Dermis blood vessel endothelial cell (primary cell): ENCODE results near the gene MED13L. TPM values are rescaled to one million over a fixed set of nuclear protein-coding genes. Genes with fewer than 3 reads are reported as not detected.
"Not testable (repeated sequence)": the region's sequence is repeated elsewhere in the genome, so short reads cannot be mapped to it uniquely, and the experiment has no call there.

Experiments
- DNase-seq: peaks from one replicate; pipeline ENCODE4 v3.0.0; 2010
- total RNA-seq: library from RNA; depleted of rRNA; stranded (reverse); fragments of >200 nt; gene quantifications from 2 replicates; pipeline ENCODE4 v1.2.3, GENCODE V29; 2014

Gene MED13L
- total RNA-seq, 1 donor from 2014 or later: 115 TPM

- no peak for DNase-seq
These were observed 278.6 kb downstream of the MED13L start for GRCh38 chr12:115998794-115999478.

DNA sequence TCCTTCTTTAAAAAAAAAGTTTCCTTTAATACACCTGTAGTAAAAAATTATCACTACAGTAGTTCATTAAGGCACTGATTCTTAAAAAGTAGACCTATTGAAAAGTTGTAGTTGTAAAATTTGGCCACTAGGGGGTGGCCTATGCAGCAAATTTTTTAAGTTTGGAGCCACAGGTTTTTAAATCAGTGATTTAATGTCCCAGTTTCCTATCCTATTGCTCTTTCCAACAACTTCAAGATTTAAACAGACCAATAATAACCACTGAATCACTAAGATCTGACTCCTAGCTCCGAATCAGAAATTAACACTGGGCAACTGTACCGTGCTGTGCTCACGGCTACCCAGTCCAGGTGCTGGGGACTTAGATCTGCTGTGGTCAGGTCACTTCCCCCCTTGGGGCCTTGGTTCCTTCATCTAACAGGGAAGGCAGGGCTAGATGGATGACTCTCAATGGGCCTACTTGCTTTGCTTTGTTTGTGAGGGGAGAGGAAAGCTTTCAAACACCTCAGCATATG is 279.3 kb downstream of the MED13L start:
- DNase-seq: peak; percentile 74

GRCh38 chr12:115993737-115994136 is 283.8 kb downstream of the MED13L start:
- DNase-seq: no peak

GRCh38 chr12:115990241-115990640 is 287.3 kb downstream of the MED13L start:
- no peak for DNase-seq

DNA sequence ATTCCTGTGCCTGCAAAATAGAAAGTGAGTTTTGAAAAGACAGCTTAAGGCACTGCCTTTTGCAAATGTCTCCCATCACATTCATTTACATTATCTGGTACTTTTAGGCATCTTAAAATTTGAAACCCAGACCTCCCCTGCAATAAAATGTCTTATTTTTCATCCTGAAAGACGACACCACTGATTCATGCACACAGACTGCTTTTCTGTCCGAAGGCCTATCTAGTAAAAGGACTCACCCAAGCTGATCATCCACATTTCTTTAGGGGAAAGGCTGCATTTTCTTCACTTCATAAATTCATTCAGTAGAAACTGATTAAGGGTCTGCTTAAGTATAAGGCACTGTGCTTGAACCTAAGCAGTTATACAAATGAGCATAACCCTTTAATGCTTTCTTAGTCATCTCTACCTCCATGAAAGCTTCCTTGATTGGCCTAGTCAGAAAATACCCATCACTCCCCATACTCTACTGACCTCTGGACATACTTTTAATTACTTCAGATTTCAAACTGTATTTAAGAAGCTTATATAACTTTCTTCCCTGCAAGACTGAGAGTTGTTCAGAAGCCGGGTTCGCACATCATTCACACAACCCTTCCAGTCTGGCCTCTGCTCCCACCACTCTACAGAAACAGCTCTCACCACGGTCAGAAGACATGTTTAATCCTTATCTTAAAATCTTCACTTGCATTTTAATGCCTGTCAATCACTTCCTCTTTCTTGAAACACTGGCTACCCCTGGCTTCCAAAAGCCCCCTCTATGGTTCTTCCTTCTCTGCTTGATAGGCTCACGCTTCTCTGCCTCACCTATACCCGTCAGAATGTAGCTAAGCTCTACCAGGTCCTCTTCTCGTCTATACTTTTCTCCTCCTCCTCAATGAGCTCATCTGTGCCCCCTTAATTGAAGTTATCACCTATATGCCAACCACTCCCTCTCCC is 288.6 kb downstream of the MED13L start:
- no peak for DNase-seq

GRCh38 chr12:115988212-115988611 is 289.3 kb downstream of the MED13L start:
- DNase-seq: no peak

- no peak for DNase-seq
These were observed 292.9 kb downstream of the MED13L start for GRCh38 chr12:115984616-115985015.

DNA sequence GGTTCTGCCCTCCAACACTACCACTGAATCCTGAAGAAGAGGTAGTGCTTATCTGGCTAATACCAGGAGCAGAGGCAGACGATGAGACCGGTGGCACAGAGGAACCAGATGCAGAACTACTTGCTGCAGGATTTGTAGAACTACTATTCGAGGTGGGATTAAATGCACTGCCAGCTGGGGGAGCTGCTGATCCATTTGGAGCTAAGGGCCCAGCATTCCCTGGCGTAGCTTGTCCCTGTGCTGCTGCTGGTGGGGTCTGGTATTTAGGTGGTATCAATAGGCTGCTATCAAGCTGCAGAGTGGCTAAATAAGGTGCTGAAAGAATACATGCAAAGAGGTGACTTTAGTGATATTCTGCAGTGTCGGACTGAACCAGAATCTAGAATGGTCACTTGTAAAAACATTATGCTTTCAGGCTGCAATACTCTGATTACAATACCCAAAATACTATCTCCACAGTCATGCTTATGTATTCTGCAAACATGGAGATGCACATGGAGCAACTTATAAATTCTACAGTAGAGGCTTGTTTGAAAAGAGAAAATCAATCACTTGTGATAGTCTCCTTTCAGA is 294.2 kb downstream of the MED13L start:
- DNase-seq: peak; percentile 48

GRCh38 chr12:115980339-115980738 is 297.2 kb downstream of the MED13L start:
- no peak for DNase-seq

- DNase-seq: no peak
These were observed 297.6 kb downstream of the MED13L start for GRCh38 chr12:115979851-115980250.

- DNase-seq: no peak
These were observed 298.1 kb downstream of the MED13L start for GRCh38 chr12:115979351-115979750.

DNA sequence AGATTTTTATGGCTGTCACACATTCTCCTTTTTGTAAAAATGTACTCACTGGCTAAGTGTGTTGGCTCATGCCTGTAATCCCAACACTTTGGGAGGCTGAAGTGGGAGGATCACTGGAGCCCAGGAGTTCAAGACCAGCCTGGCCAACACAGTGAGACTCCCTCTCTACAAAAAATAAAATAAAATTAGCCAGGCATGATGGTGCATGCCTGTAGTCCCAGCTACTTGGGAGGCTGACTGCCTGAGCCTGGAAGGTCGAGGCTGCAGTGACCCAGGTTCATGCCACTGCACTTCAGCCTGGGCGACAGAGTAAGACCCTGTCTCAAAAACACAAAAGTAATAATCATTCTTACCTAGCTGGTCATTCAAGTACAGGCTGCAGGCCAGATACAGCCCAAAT is 300.7 kb downstream of the MED13L start:
- not testable (repeated sequence) for DNase-seq

GRCh38 chr12:115975411-115975810 is 302.1 kb downstream of the MED13L start:
- DNase-seq: peak; percentile 58

GRCh38 chr12:115973968-115974724 is 303.3 kb downstream of the MED13L start:
- DNase-seq: no peak

DNA sequence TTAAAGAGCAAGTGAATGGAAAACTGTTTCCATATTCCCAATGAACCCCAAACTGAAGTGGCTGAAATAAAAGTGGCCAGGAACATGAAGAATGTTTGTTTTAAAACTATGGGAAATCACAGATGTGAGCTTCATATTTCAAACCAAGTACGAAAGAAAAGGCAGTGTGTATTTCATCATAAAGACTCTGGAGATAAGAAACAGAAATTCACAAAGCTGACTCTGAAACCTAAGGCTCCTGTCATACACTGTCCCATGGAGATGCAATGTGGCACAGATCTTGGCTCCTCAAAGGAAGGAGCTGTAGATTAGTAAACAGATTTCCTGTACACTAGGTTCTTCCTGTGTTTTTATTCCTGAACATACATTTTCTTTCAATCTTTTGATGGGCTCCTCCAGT is 304.4 kb downstream of the MED13L start:
- DNase-seq: no peak

DNA sequence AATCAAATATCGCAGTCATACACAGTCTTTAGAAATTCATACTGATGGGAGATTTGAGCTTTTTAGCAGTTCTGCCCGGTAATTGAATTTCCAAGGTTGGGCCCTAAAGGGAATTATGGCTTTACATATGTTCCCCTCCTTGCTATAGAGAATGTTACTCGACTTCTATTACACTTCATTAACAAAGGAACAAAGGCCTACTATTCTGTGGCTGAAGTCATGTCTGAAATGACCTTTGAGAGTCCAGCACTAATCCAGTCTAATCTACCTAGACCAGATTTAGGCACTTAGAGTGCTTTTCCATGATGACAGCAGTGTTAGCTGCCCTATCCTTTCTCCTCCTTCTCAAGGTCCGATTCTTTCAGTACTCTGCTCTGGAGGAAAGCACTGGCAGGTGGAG is 305.3 kb downstream of the MED13L start:
- no peak for DNase-seq

- no peak for DNase-seq
These were observed 309.3 kb downstream of the MED13L start for GRCh38 chr12:115968211-115968610.

DNA sequence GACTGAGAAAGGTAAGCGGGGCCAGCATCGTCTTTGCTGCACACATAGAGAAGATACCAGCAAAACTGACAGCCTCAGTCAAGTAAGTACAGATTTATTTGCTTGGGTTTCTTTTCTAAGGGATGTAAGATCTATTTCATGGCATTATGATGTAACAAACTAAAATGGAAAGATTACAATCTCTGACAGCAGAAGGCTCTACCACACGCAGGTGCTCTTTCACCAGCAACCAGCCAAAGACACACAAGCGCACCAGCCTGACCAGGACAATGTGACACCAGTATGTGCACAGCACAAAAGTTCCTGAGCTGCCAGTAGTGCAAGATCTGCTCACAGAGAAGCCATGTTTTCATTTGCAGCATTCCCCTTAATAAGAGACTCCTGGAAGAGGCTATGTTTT is 311.1 kb downstream of the MED13L start:
- DNase-seq: no peak

GRCh38 chr12:115964626-115965025 is 312.9 kb downstream of the MED13L start:
- no peak for DNase-seq

- no peak for DNase-seq
These were observed 313.3 kb downstream of the MED13L start for GRCh38 chr12:115964214-115964613.

DNA sequence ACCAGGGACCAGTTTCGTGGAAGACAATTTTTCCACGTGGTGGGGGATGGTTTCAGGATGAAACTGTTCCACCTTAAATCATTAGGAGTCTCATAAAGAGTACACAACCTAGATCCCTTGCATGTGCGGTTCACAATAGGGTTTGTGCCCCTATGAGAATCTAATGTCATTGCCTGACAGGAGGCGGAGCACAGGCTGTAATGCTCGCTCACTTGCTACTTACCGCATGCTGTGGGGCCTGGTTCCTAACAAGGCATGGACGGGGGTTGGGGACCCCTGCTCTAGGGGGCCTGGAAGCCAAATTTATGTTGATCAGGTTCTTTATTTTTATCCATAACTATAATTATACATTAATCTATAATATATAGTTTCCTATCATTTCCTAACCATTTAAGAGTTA is 315.3 kb downstream of the MED13L start:
- no peak for DNase-seq
